Astrocyte (in vitro differentiated cells and primary cell): Measurements from ENCODE around the gene SIPA1. TPM values are rescaled to one million over a fixed set of nuclear protein-coding genes. Genes with fewer than 3 reads are reported as not detected.

Experiments used
- DNase-seq: peaks from one replicate; pipeline ENCODE4 v3.0.0-alpha.2; 2010; ENCODE audit warnings: low read depth
- FAIRE-seq: peaks from 2 replicates; lab custom pipeline; 2011; peaks lifted over from hg19 to GRCh38; lab: Jason Lieb, UNC
- H2AFZ ChIP-seq: 2 replicates; pipeline ENCODE4 v1.6.0; 2012; ENCODE audit warnings: low read depth, low read length, inconsistent platforms
- H3K27ac ChIP-seq: 2 replicates; pipeline ENCODE4 v1.5.1; 2011; ENCODE audit warnings: low read depth, low read length, inconsistent platforms
- H3K27me3 ChIP-seq: 2 replicates; pipeline ENCODE4 v1.6.0; 2011; ENCODE audit warnings: low read length, inconsistent platforms; ENCODE audit not compliant: insufficient read depth
- H3K36me3 ChIP-seq: 2 replicates; pipeline ENCODE4 v1.5.1; 2011; ENCODE audit warnings: low read length, inconsistent platforms; ENCODE audit not compliant: insufficient read depth
- H3K4me1 ChIP-seq: 2 replicates; pipeline ENCODE4 v1.5.1; 2011; ENCODE audit warnings: low read length, inconsistent platforms; ENCODE audit not compliant: insufficient read depth
- H3K4me2 ChIP-seq: 2 replicates; pipeline ENCODE4 v1.6.0; 2012; ENCODE audit warnings: low read length, inconsistent platforms
- H3K4me3 ChIP-seq: 2 replicates; pipeline ENCODE4 v1.5.1; 2011; ENCODE audit warnings: low read depth, mild to moderate bottlenecking, low read length, inconsistent platforms; ENCODE audit not compliant: insufficient read depth
- H3K79me2 ChIP-seq: 2 replicates; pipeline ENCODE4 v1.6.0; 2012; ENCODE audit warnings: mild to moderate bottlenecking, low read length, inconsistent platforms; ENCODE audit not compliant: insufficient read depth
- H3K9ac ChIP-seq: 2 replicates; pipeline ENCODE4 v1.6.0; 2012; ENCODE audit warnings: mild to moderate bottlenecking, low read length, inconsistent platforms
- H3K9me3 ChIP-seq: 2 replicates; pipeline ENCODE4 v1.5.1; 2012; ENCODE audit warnings: low read depth, mild to moderate bottlenecking, low read length, inconsistent platforms; ENCODE audit not compliant: insufficient read depth
- H4K20me1 ChIP-seq: 2 replicates; pipeline ENCODE4 v1.6.0; 2012; ENCODE audit warnings: low read length, inconsistent platforms; ENCODE audit not compliant: insufficient read depth
- H3K27ac Mint-ChIP-seq: one replicate; pipeline ENCODE4 v1.8.0; 2021; ENCODE audit warnings: mild to moderate bottlenecking, mixed read lengths; ENCODE audit not compliant: unreplicated experiment
- H3K27me3 Mint-ChIP-seq: one replicate; pipeline ENCODE4 v1.8.0; 2021; ENCODE audit warnings: low read depth, mixed read lengths; ENCODE audit not compliant: unreplicated experiment
- H3K36me3 Mint-ChIP-seq: one replicate; pipeline ENCODE4 v1.8.0; 2021; ENCODE audit warnings: low read depth, mixed read lengths; ENCODE audit not compliant: unreplicated experiment
- H3K4me1 Mint-ChIP-seq: one replicate; pipeline ENCODE4 v1.8.0; 2021; ENCODE audit warnings: low read depth, mixed read lengths; ENCODE audit not compliant: unreplicated experiment
- H3K4me3 Mint-ChIP-seq: one replicate; pipeline ENCODE4 v1.8.0; 2021; ENCODE audit warnings: mild to moderate bottlenecking, moderate library complexity, mixed read lengths; ENCODE audit not compliant: unreplicated experiment
- H3K9me3 Mint-ChIP-seq: one replicate; pipeline ENCODE4 v1.8.0; 2021; ENCODE audit warnings: mild to moderate bottlenecking, mixed read lengths; ENCODE audit not compliant: unreplicated experiment
- EZH2 ChIP-seq: IDR thresholded peaks from 2 replicates; pipeline ENCODE4 v1.6.1; 2012; ENCODE audit warnings: mild to moderate bottlenecking, low read length, inconsistent platforms; ENCODE audit not compliant: insufficient read depth
- total RNA-seq: library from RNA; stranded (reverse); gene quantifications from 2 replicates; pipeline ENCODE4 v1.2.1, GENCODE V29; 2021
- TF ChIP-seq, protein P1 (sequence below): IDR thresholded peaks from 2 replicates; pipeline ENCODE4 v1.5.1; 2011; ENCODE audit warnings: low read depth, mild to moderate bottlenecking, inconsistent platforms, low read length, moderate library complexity; ENCODE audit not compliant: insufficient read depth

Gene SIPA1
- total RNA-seq, 1 donor from 2014 or later: 26.7 TPM

DNA sequence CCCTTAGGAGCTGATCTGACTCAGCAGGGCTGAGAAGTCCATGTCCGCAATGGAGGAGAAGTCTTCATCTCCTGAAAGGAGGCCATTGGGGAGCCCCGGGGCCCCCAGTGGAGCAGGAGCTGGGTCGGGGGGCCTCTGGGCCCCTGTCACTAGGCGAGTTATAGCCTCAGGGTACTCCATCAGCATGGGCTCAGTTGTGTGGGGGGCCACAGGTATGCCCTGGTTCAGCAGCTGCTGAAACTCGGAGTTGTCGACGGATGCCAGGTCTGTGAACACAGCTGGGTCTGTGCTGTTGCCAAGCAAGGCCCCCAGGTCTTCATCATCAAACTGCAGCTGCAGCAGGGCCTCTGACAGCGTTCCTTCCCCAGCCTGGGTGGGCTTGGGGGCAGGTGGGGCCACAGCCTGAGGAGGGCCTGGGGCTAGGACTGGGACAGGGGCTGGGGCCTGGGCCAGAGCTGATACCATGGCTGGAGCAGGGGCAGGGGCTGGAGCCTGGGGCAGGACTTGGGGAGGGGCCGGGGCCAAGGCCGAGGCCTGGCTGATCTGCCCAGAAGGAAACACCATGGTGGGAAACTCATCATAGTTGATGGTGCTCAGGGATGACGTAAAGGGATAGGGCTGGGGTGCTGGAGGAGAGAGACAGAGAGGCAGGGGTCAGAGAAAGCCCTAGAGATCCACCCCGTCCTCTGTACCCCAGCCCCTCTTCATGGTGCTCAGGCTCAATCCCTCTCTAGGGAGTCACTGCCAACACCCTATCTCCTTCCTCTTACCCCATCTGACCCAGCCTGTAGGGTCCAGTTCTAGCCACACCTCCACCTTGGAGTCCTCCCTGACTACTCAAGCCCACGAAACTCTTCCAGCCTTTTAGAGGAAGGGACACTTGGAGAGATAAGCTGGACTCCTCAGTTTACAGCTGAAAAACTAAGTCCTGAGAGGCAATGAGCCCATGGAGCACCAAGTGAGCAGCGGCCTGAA is 16.8 kb downstream of the SIPA1 start:
- FAIRE-seq (no peak), DNase-seq (no peak)
- Histone ChIP-seq H3K4me1 (peaks cover 17% of the 10 kb centered on the region), H3K4me2 (no peak overlapping the region), H3K9me3 (no peaks in the 10 kb centered on the region), H3K79me2 (peaks cover 24% of the 10 kb centered on the region), H3K27ac (no peak overlapping the region), H3K4me3 (no peak overlapping the region), H2AFZ (no peak overlapping the region), H4K20me1 (peaks cover 31% of the 10 kb centered on the region), H3K27me3 (no peaks in the 10 kb centered on the region), H3K9ac (no peak overlapping the region), H3K36me3 (peaks cover 37% of the 10 kb centered on the region)
- Mint-ChIP-seq H3K4me3 (no peak overlapping the region), H3K9me3 (peaks cover 2% of the 10 kb centered on the region), H3K27me3 (no peaks in the 10 kb centered on the region), H3K4me1 (peaks cover 20% of the 10 kb centered on the region), H3K27ac (peak overlapping the region; percentile 47), H3K36me3 (peaks cover 36% of the 10 kb centered on the region)
- TF ChIP-seq, protein P1, sequence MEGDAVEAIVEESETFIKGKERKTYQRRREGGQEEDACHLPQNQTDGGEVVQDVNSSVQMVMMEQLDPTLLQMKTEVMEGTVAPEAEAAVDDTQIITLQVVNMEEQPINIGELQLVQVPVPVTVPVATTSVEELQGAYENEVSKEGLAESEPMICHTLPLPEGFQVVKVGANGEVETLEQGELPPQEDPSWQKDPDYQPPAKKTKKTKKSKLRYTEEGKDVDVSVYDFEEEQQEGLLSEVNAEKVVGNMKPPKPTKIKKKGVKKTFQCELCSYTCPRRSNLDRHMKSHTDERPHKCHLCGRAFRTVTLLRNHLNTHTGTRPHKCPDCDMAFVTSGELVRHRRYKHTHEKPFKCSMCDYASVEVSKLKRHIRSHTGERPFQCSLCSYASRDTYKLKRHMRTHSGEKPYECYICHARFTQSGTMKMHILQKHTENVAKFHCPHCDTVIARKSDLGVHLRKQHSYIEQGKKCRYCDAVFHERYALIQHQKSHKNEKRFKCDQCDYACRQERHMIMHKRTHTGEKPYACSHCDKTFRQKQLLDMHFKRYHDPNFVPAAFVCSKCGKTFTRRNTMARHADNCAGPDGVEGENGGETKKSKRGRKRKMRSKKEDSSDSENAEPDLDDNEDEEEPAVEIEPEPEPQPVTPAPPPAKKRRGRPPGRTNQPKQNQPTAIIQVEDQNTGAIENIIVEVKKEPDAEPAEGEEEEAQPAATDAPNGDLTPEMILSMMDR: no peak
- TF ChIP-seq EZH2: no peak

DNA sequence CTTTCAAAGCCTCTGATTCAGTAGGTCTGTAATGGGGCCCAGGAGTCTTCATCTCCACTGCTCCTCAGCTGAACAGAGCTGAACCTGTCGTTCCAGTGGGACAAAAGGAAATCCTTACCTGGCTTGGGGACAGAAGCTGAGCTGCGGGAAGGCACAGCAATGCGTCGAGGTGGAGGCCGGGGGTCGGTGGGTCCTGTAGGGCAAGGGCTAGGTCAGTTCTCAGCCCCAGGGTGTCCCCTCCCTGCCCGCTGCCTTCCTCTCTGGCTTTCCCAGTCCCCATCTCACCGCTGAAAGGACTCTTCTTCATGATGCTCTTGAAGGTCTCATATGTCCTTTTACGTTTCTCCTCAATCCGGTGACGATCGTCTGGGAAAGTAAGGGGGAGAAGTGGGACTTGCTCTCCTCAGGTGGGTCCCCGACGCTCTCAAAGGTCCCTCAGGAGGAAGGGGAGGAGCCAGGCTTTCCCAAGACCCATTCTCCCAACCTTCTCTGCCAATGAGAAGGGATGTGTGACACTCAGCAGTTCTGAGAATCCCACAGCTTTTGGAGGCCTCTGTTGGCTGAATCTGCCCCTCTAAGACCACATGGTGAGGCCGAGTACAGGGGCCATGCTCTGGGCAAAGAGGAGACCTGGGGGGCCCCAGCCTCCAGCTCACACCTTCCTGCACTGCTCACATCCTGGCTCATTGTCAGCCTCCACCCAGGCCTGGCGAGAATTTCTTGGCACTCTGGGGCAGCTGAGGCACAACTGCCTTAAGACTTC is 17.9 kb downstream of the SIPA1 start:
- DNase-seq (no peak), FAIRE-seq (no peak)
- Mint-ChIP-seq H3K4me3 (no peak overlapping the region), H3K27ac (peak overlapping the region; percentile 77), H3K9me3 (peaks cover 2% of the 10 kb centered on the region), H3K4me1 (peaks cover 22% of the 10 kb centered on the region), H3K36me3 (peaks cover 38% of the 10 kb centered on the region), H3K27me3 (no peaks in the 10 kb centered on the region)
- Histone ChIP-seq H3K27ac (no peak overlapping the region), H3K9me3 (no peaks in the 10 kb centered on the region), H4K20me1 (peaks cover 39% of the 10 kb centered on the region), H3K4me1 (peaks cover 17% of the 10 kb centered on the region), H3K79me2 (peaks cover 32% of the 10 kb centered on the region), H3K27me3 (no peaks in the 10 kb centered on the region), H3K36me3 (peaks cover 46% of the 10 kb centered on the region), H3K4me2 (no peak overlapping the region), H3K4me3 (no peak overlapping the region), H3K9ac (no peak overlapping the region), H2AFZ (no peak overlapping the region)
- no peak for TF ChIP-seq EZH2
- TF ChIP-seq, protein P1: no peak
